Mesenchymal stem cell (in vitro differentiated cells and primary cell): ENCODE data around the gene DMD.

ENCODE experiments used
- DNase-seq: peaks from one replicate; pipeline ENCODE4 v3.0.0-alpha.2; 2013
- H2AFZ ChIP-seq: one replicate; pipeline ENCODE4 v1.6.1; 2013; ENCODE audit warnings: low read depth, mild to moderate bottlenecking, control low read depth, inconsistent platforms, low read length, moderate library complexity
- H2AK5ac ChIP-seq: 2 replicates; pipeline ENCODE4 v1.6.1; 2013; ENCODE audit warnings: low read length, moderate library complexity, mild to moderate bottlenecking, inconsistent platforms; ENCODE audit not compliant: severe bottlenecking
- H2BK120ac ChIP-seq: one replicate; pipeline ENCODE4 v1.6.1; 2013; ENCODE audit warnings: low read depth, mild to moderate bottlenecking, inconsistent platforms, low read length, moderate library complexity
- H2BK12ac ChIP-seq, 2 experiments: one replicate each; pipeline ENCODE4 v1.6.1; 2013; ENCODE audit warnings: inconsistent platforms in 2 of 2, low read length in 2 of 2, mild to moderate bottlenecking in 2 of 2, moderate library complexity in 2 of 2, control low read depth in 1 of 2
- H2BK15ac ChIP-seq: one replicate; pipeline ENCODE4 v1.6.1; 2013; ENCODE audit warnings: mild to moderate bottlenecking, low read depth, inconsistent platforms; ENCODE audit not compliant: poor library complexity, severe bottlenecking
- H2BK5ac ChIP-seq: 2 replicates; pipeline ENCODE4 v1.6.1; 2013; ENCODE audit warnings: low read depth, mild to moderate bottlenecking, low read length, control low read depth, inconsistent platforms; ENCODE audit not compliant: poor library complexity, severe bottlenecking
- H3K14ac ChIP-seq, 2 experiments: one replicate each; pipeline ENCODE4 v1.6.1; 2013; ENCODE audit warnings: inconsistent platforms in 2 of 2, low read length in 2 of 2, control low read depth in 1 of 2, mild to moderate bottlenecking in 1 of 2, moderate library complexity in 1 of 2
- H3K18ac ChIP-seq, 2 experiments: one replicate each; pipeline ENCODE4 v1.6.1; 2013; ENCODE audit warnings: inconsistent platforms in 2 of 2, low read length in 2 of 2, control low read depth in 1 of 2, low read depth in 1 of 2, mild to moderate bottlenecking in 1 of 2
- H3K23ac ChIP-seq, 2 experiments: one replicate each; pipeline ENCODE4 v1.6.1; 2013; ENCODE audit warnings: inconsistent platforms in 2 of 2, low read length in 2 of 2, mild to moderate bottlenecking in 2 of 2, moderate library complexity in 2 of 2, control low read depth in 1 of 2
- H3K27ac ChIP-seq: 2 replicates; pipeline ENCODE4 v1.5.1; 2013; ENCODE audit warnings: mild to moderate bottlenecking, moderate library complexity, low read length, control low read depth, inconsistent platforms; ENCODE audit not compliant: poor library complexity, severe bottlenecking
- H3K27me3 ChIP-seq, 2 experiments: 2 replicates each; pipeline versions ENCODE4 v1.6.1 to v1.7.0; 2013; ENCODE audit warnings: low read length in 2 of 2, mild to moderate bottlenecking in 2 of 2, moderate library complexity in 2 of 2, control low read depth in 1 of 2, inconsistent platforms in 1 of 2; ENCODE audit not compliant: control insufficient read depth in 1 of 2, insufficient read depth in 1 of 2
- H3K36me3 ChIP-seq, 2 experiments: 2 replicates each; pipeline versions ENCODE4 v1.6.1 to v1.7.0; 2013; ENCODE audit warnings: low read length in 2 of 2, control low read depth in 1 of 2, inconsistent platforms in 1 of 2, low read depth in 1 of 2, mild to moderate bottlenecking in 1 of 2; ENCODE audit not compliant: insufficient read depth in 2 of 2, control insufficient read depth in 1 of 2
- H3K4ac ChIP-seq, 2 experiments: one replicate each; pipeline ENCODE4 v1.6.1; 2013; ENCODE audit warnings: inconsistent platforms in 2 of 2, low read length in 2 of 2, mild to moderate bottlenecking in 2 of 2, moderate library complexity in 2 of 2, control low read depth in 1 of 2, low read depth in 1 of 2
- H3K4me1 ChIP-seq: 2 replicates; pipeline ENCODE4 v1.6.1; 2013; ENCODE audit warnings: low read depth, low read length, control low read depth; ENCODE audit not compliant: control insufficient read depth, insufficient read depth
- H3K4me2 ChIP-seq: 2 replicates; pipeline ENCODE4 v1.6.1; 2013; ENCODE audit warnings: low read length, mild to moderate bottlenecking, inconsistent platforms; ENCODE audit not compliant: poor library complexity, severe bottlenecking
- H3K4me3 ChIP-seq, 2 experiments: 2 replicates each; pipeline versions ENCODE4 v1.5.1 to v1.7.0; 2013; ENCODE audit warnings: low read length in 2 of 2, mild to moderate bottlenecking in 2 of 2, control low read depth in 1 of 2, low read depth in 1 of 2; ENCODE audit not compliant: insufficient read depth in 1 of 2
- H3K79me1 ChIP-seq: replicated peaks from 2 replicates; pipeline ENCODE4 v1.6.1; 2013; ENCODE audit warnings: mild to moderate bottlenecking, control low read depth, low read length, inconsistent platforms; ENCODE audit not compliant: poor library complexity, severe bottlenecking
- H3K9ac ChIP-seq: 2 replicates; pipeline ENCODE4 v1.7.0; 2013; ENCODE audit warnings: mild to moderate bottlenecking, low read length, moderate library complexity
- H3K9me3 ChIP-seq: 2 replicates; pipeline ENCODE4 v1.7.0; 2013; ENCODE audit warnings: mild to moderate bottlenecking, low read length; ENCODE audit not compliant: control insufficient read depth
- H4K8ac ChIP-seq: one replicate; pipeline ENCODE4 v1.6.1; 2013; ENCODE audit warnings: inconsistent platforms, mild to moderate bottlenecking, low read length, moderate library complexity
- H4K91ac ChIP-seq: one replicate; pipeline ENCODE4 v1.6.1; 2013; ENCODE audit warnings: mild to moderate bottlenecking, low read length, inconsistent platforms
- WGBS: methylation state at CpG from one replicate; pipeline ENCODE4 v1.1.7; 2013; ENCODE audit warnings: mixed read lengths; 5-methylcytosine and 5-hydroxymethylcytosine counted together

DMD gene

DNA sequence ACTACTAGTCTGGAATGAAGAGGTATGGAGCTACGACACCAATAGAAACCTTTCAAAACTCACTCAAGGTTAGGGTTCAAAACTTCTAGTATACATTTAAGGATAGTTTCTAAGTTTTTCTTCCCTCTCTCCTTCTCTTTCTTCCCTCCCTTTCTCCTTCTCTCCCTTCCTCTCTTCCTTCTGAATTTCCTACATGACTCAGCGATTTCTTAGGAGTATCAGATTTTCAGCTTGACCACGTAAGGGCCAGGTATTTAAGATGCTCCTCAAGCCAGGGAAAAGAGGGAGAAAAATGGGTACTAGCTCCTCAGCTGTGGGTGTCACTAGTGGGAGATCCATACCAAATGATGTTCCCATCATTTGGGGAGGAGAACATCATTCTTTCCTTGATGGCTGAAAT lies 2083.6 kb downstream of the DMD start:
- Histone ChIP-seq H4K8ac (no peak overlapping the region), H2BK15ac (no peak overlapping the region), H3K4ac (no peak overlapping the region), H3K27me3 (no peaks in the 10 kb centered on the region), H3K23ac (no peak overlapping the region), H2BK120ac (no peak overlapping the region), H3K18ac (no peak overlapping the region), H3K4me3 (no peak overlapping the region), H3K4me1 (no peaks in the 10 kb centered on the region), H3K79me1 (no peaks in the 10 kb centered on the region), H3K36me3 (no peaks in the 10 kb centered on the region), H3K9me3 (no peaks in the 10 kb centered on the region), H4K91ac (no peak overlapping the region), H2AFZ (no peak overlapping the region), H3K14ac (no peak overlapping the region), H2BK5ac (no peak overlapping the region), H3K27ac (no peak overlapping the region), H2BK12ac (no peak overlapping the region), H3K9ac (no peak overlapping the region), H2AK5ac (no peak overlapping the region), H3K4me2 (no peak overlapping the region)
- DNase-seq = no peak
- WGBS = 100% methylated on average over 1 of the region's 3 CpGs

DNA sequence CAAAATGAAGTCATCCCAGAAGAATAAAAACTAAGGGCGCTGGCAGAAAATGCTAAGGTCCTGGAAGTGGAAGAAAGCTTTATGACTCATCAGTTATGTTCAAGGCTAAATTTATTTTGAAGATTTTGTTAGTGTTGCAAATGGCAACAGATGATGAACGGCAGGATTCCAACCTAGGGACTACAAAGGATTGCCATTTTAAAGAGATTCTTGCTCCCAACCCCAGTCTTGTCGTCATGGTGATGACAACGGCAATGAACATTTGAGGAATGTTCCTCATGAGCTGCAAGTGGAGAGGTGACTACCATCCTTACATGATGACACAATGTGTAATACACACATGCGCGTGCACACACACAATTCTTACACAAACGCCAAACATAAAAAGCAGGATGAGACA lies 2085.1 kb downstream of the DMD start:
- no peaks in the 10 kb centered on the region for H3K4me1 ChIP-seq
- no peak overlapping the region for H3K23ac ChIP-seq
- no peaks in the 10 kb centered on the region for H3K9me3 ChIP-seq
- no peak overlapping the region for H2AFZ ChIP-seq
- no peak overlapping the region for H2BK120ac ChIP-seq
- peak; percentile 28 for DNase-seq
- no peak overlapping the region for H2BK12ac ChIP-seq
- H3K27me3 ChIP-seq = no peaks in the 10 kb centered on the region
- no peak overlapping the region for H3K18ac ChIP-seq
- 78% methylated on average over 7 of the region's 7 CpGs for WGBS
- no peaks in the 10 kb centered on the region for H3K79me1 ChIP-seq
- peak overlapping the region; percentile 65 for H3K9ac ChIP-seq
- no peak overlapping the region for H2BK15ac ChIP-seq
- H3K4me3 ChIP-seq = peak overlapping the region in 1 of 2 experiments; percentile 32
- H3K36me3 ChIP-seq = no peaks in the 10 kb centered on the region
- no peak overlapping the region for H2BK5ac ChIP-seq
- H3K27ac ChIP-seq = no peak overlapping the region
- no peak overlapping the region for H3K14ac ChIP-seq
- H4K8ac ChIP-seq = no peak overlapping the region
- H4K91ac ChIP-seq = no peak overlapping the region
- no peak overlapping the region for H2AK5ac ChIP-seq
- no peak overlapping the region for H3K4me2 ChIP-seq
- H3K4ac ChIP-seq = no peak overlapping the region

- no peaks in the 10 kb centered on the region for H3K4me1 ChIP-seq
- no peak overlapping the region for H2BK15ac ChIP-seq
- H3K23ac ChIP-seq = no peak overlapping the region
- DNase-seq = no peak
- no peak overlapping the region for H2BK12ac ChIP-seq
- H3K14ac ChIP-seq = no peak overlapping the region
- no peak overlapping the region for H4K8ac ChIP-seq
- no peaks in the 10 kb centered on the region for H3K9me3 ChIP-seq
- no peak overlapping the region for H3K27ac ChIP-seq
- no peak overlapping the region for H3K4me2 ChIP-seq
- no peak overlapping the region for H2BK120ac ChIP-seq
- H3K36me3 ChIP-seq = no peaks in the 10 kb centered on the region
- H3K18ac ChIP-seq = no peak overlapping the region
- H3K27me3 ChIP-seq = no peaks in the 10 kb centered on the region
- H3K9ac ChIP-seq = no peak overlapping the region
- H4K91ac ChIP-seq = no peak overlapping the region
- H2AFZ ChIP-seq = no peak overlapping the region
- no peak overlapping the region for H2AK5ac ChIP-seq
- no peak overlapping the region for H3K4me3 ChIP-seq
- no peak overlapping the region for H2BK5ac ChIP-seq
- no peak overlapping the region for H3K4ac ChIP-seq
- no peaks in the 10 kb centered on the region for H3K79me1 ChIP-seq
- WGBS = 100% methylated on average over 2 of the region's 4 CpGs
Measured at GRCh38 chrX:31124536-31124935, 2086.8 kb downstream of the DMD start.

DNA sequence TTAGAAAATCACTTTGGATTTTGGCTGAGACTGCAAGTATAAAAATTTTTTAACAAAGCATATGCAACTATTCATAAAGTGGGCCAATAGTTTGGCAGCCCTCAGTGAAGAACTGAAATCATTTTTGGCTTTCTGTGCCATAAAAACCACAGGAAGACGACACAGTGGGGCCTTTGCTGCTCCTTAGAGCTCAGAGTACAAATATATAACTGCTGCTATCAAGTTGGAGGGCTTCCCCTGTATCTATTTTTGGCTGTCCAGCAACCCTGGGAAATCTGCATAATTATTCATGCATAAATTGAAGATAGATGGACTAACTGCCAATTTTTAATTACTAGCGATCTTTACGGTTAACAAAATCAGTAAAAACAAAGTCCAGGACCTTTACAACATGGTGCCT lies 2088.0 kb downstream of the DMD start:
- Histone ChIP-seq H3K4me2 (no peak overlapping the region), H2AFZ (no peak overlapping the region), H3K14ac (no peak overlapping the region), H2BK120ac (no peak overlapping the region), H3K36me3 (no peaks in the 10 kb centered on the region), H3K4me3 (no peak overlapping the region), H2AK5ac (no peak overlapping the region), H2BK12ac (no peak overlapping the region), H3K9me3 (no peaks in the 10 kb centered on the region), H3K18ac (no peak overlapping the region), H2BK5ac (no peak overlapping the region), H3K23ac (no peak overlapping the region), H3K4me1 (no peaks in the 10 kb centered on the region), H4K8ac (no peak overlapping the region), H4K91ac (no peak overlapping the region), H3K9ac (no peak overlapping the region), H3K4ac (no peak overlapping the region), H3K27me3 (no peaks in the 10 kb centered on the region), H3K27ac (no peak overlapping the region), H2BK15ac (no peak overlapping the region), H3K79me1 (no peaks in the 10 kb centered on the region)
- WGBS = 100% methylated on average over 1 of the region's 3 CpGs
- DNase-seq = no peak
